Trophoblast cell (in vitro differentiated cells and primary cell): ENCODE results near the gene AQP6.

Source experiments
- DNase-seq, 2 donors: peaks; one replicate each; pipeline ENCODE4 v3.0.0-alpha.2; 2016
- H2AFZ ChIP-seq: 2 replicates; pipeline ENCODE4 v1.6.1; 2013; ENCODE audit warnings: low read length, moderate library complexity, mild to moderate bottlenecking; ENCODE audit not compliant: insufficient read depth, poor library complexity
- H2AK5ac ChIP-seq: 2 replicates; pipeline ENCODE4 v1.6.1; 2013; ENCODE audit warnings: mild to moderate bottlenecking, low read length
- H2BK120ac ChIP-seq: 2 replicates; pipeline ENCODE4 v1.6.1; 2013; ENCODE audit warnings: low read length, mild to moderate bottlenecking, moderate library complexity; ENCODE audit not compliant: insufficient read depth, poor library complexity
- H2BK12ac ChIP-seq: 2 replicates; pipeline ENCODE4 v1.6.1; 2013; ENCODE audit warnings: mild to moderate bottlenecking, low read length, moderate library complexity
- H2BK5ac ChIP-seq: 2 replicates; pipeline ENCODE4 v1.6.1; 2013; ENCODE audit warnings: low read length, low read depth, moderate library complexity, mild to moderate bottlenecking; ENCODE audit not compliant: poor library complexity
- H3K14ac ChIP-seq: 2 replicates; pipeline ENCODE4 v1.6.1; 2013; ENCODE audit warnings: mild to moderate bottlenecking, low read length
- H3K18ac ChIP-seq: 2 replicates; pipeline ENCODE4 v1.6.1; 2013; ENCODE audit warnings: mild to moderate bottlenecking, low read length
- H3K23ac ChIP-seq: 2 replicates; pipeline ENCODE4 v1.6.1; 2013; ENCODE audit warnings: low read length
- H3K27ac ChIP-seq: 2 replicates; pipeline ENCODE4 v1.5.1; 2013; ENCODE audit warnings: low read depth, mild to moderate bottlenecking, inconsistent platforms, low read length, moderate library complexity
- H3K27me3 ChIP-seq: 2 replicates; pipeline ENCODE4 v1.6.1; 2013; ENCODE audit warnings: inconsistent platforms, mild to moderate bottlenecking, low read length, moderate library complexity; ENCODE audit not compliant: insufficient read depth
- H3K36me3 ChIP-seq, 2 experiments: 1 replicate in 1 of 2; 2 replicates in 1 of 2; pipeline ENCODE4 v1.6.1; 2013; ENCODE audit warnings: low read length in 2 of 2, mild to moderate bottlenecking in 2 of 2, moderate library complexity in 1 of 2; ENCODE audit not compliant: insufficient read depth in 2 of 2, control insufficient read depth in 1 of 2
- H3K4ac ChIP-seq: 2 replicates; pipeline ENCODE4 v1.6.1; 2013; ENCODE audit warnings: low read depth, mild to moderate bottlenecking, low read length, moderate library complexity
- H3K4me1 ChIP-seq, 2 experiments: 1 replicate in 1 of 2; 2 replicates in 1 of 2; pipeline ENCODE4 v1.6.1; 2013; ENCODE audit warnings: low read length in 2 of 2, mild to moderate bottlenecking in 2 of 2, moderate library complexity in 1 of 2; ENCODE audit not compliant: insufficient read depth in 2 of 2, control insufficient read depth in 1 of 2
- H3K4me2 ChIP-seq: 2 replicates; pipeline ENCODE4 v1.6.1; 2013; ENCODE audit warnings: inconsistent platforms, mild to moderate bottlenecking, low read length, moderate library complexity
- H3K4me3 ChIP-seq: 2 replicates; pipeline ENCODE4 v1.5.1; 2013; ENCODE audit warnings: mild to moderate bottlenecking, low read depth, low read length, inconsistent platforms
- H3K79me1 ChIP-seq: one replicate; pipeline ENCODE4 v1.6.1; 2013; ENCODE audit warnings: low read length
- H3K79me2 ChIP-seq: 2 replicates; pipeline ENCODE4 v1.6.1; 2013; ENCODE audit warnings: low read length, mild to moderate bottlenecking; ENCODE audit not compliant: control insufficient read depth, insufficient read depth, poor library complexity
- H3K9ac ChIP-seq: 2 replicates; pipeline ENCODE4 v1.6.1; 2013; ENCODE audit warnings: mild to moderate bottlenecking, low read length
- H3K9me3 ChIP-seq: 2 replicates; pipeline ENCODE4 v1.6.1; 2013; ENCODE audit warnings: low read depth, mild to moderate bottlenecking, control low read depth, inconsistent platforms, low read length; ENCODE audit not compliant: insufficient read depth
- H4K12ac ChIP-seq: 2 replicates; pipeline ENCODE4 v1.6.1; 2013; ENCODE audit warnings: low read depth, mild to moderate bottlenecking, low read length, moderate library complexity
- H4K8ac ChIP-seq: 2 replicates; pipeline ENCODE4 v1.6.1; 2013; ENCODE audit warnings: low read depth, mild to moderate bottlenecking, low read length, moderate library complexity
- H4K91ac ChIP-seq: one replicate; pipeline ENCODE4 v1.6.1; 2013; ENCODE audit warnings: low read depth, mild to moderate bottlenecking, low read length, moderate library complexity
- WGBS: extraction: QIAGEN DNeasy Blood & Tissue Kit; methylation state at CpG from one replicate; pipeline ENCODE4 v1.1.7; 2013; ENCODE audit warnings: missing lambda C conversion rate; ENCODE audit not compliant: insufficient read length, insufficient coverage; ENCODE audit errors: extremely low coverage; 5-methylcytosine and 5-hydroxymethylcytosine counted together

The AQP6 gene

DNA sequence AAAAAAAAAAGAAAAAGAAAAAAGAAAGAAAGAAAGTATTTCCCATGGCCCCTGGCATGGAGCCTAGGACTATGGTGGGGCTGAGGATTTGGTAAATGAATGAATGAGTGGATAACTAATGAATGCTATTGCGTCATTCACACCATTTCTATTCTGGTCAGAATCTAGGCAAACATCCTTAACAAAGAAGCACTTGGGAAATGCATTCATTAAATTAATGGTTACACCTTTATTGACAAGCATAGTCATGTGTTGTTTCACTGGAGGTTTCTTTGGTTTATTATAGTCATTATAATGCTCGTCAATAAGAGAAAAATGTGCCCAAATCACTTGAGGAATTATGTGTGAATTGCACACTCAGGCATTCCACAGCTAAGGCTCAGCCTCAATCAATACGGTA is 35.8 kb upstream of the AQP6 start:
- Histone ChIP-seq H3K4me1 (no peaks in the 10 kb centered on the region), H4K8ac (no peak overlapping the region), H2AK5ac (no peak overlapping the region), H3K4me2 (no peak overlapping the region), H2BK5ac (no peak overlapping the region), H3K27ac (no peak overlapping the region), H3K36me3 (no peaks in the 10 kb centered on the region), H3K18ac (no peak overlapping the region), H3K9ac (no peak overlapping the region), H3K14ac (no peak overlapping the region), H2BK12ac (no peak overlapping the region), H4K91ac (no peak overlapping the region), H3K23ac (no peak overlapping the region), H3K27me3 (no peaks in the 10 kb centered on the region), H3K4me3 (no peak overlapping the region), H3K79me1 (no peaks in the 10 kb centered on the region), H2BK120ac (no peak overlapping the region), H3K4ac (no peak overlapping the region), H3K79me2 (no peaks in the 10 kb centered on the region), H3K9me3 (no peaks in the 10 kb centered on the region), H4K12ac (no peak overlapping the region), H2AFZ (no peak overlapping the region)
- DNase-seq = no peak
- no CpG with 5 or more reads among the region's 3 CpGs for whole genome bisulfite sequencing

DNA sequence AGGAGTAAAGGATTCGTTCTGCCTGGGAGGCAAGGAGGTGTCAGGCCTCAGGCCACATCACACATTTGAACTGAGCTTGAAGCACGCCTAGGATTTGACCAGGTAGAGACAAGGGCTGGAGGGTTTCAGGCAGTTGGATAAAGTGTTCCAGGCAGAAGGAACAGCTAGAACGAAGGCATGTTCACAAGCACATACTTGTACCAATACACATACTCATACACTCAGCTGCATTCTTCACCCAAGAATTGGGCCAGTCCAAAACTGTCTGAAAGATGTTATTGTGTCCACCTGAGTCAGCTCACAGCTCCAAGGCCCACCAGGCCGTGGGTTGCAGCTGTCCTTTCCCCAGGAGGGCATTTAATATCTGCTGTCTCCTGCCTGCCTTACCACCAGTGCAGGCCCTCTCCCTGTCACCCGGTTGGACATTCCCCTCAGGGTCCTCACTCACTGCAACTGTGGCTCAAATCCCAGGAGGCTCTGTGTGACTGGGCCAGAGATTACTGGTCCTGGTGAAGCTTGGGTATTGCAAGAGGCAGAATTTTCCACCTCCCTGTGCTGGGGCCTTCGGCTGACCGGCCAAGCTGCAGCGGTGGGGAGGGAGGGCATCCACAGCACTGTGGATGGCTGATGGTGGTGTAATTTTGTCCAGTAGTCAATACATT is 35.0 kb upstream of the AQP6 start:
- Histone ChIP-seq H3K9ac (no peak overlapping the region), H3K36me3 (no peaks in the 10 kb centered on the region), H2AFZ (no peak overlapping the region), H4K12ac (no peak overlapping the region), H3K23ac (no peak overlapping the region), H3K4me2 (no peak overlapping the region), H3K9me3 (no peaks in the 10 kb centered on the region), H3K4ac (no peak overlapping the region), H2AK5ac (no peak overlapping the region), H2BK12ac (no peak overlapping the region), H3K4me1 (no peaks in the 10 kb centered on the region), H4K91ac (no peak overlapping the region), H3K18ac (no peak overlapping the region), H2BK5ac (no peak overlapping the region), H3K4me3 (no peak overlapping the region), H3K27me3 (no peaks in the 10 kb centered on the region), H3K27ac (no peak overlapping the region), H4K8ac (no peak overlapping the region), H2BK120ac (no peak overlapping the region), H3K79me1 (no peaks in the 10 kb centered on the region), H3K79me2 (no peaks in the 10 kb centered on the region), H3K14ac (no peak overlapping the region)
- no CpG with 5 or more reads among the region's 8 CpGs for WGBS
- DNase-seq = no peak

DNA sequence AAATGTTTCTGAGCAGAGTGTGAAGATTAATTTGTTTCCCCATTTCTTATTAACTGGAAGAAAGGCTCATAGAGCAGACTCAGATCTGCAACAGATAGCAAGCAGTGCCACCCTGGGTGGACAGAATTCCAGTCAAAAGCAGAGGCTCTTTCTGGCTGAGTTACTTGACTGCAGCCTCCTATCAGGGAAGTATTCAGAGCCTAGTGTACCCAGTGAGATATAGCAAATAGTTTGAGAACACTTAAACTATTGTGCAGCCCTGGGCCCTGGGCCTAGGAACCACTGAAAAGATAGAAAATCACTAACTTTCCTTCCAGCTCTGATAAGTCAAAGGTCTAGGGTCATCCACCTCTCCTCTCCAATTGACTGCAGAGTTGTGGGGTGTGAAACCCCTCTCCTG is 33.4 kb upstream of the AQP6 start:
- Histone ChIP-seq H2BK12ac (no peak overlapping the region), H3K9me3 (no peaks in the 10 kb centered on the region), H2AFZ (no peak overlapping the region), H3K4me3 (no peak overlapping the region), H3K27me3 (no peaks in the 10 kb centered on the region), H4K91ac (no peak overlapping the region), H2BK120ac (no peak overlapping the region), H3K4me1 (no peaks in the 10 kb centered on the region), H3K79me1 (no peaks in the 10 kb centered on the region), H2AK5ac (no peak overlapping the region), H4K12ac (no peak overlapping the region), H3K9ac (no peak overlapping the region), H3K14ac (no peak overlapping the region), H3K27ac (no peak overlapping the region), H3K4ac (no peak overlapping the region), H2BK5ac (no peak overlapping the region), H3K4me2 (no peak overlapping the region), H4K8ac (no peak overlapping the region), H3K18ac (no peak overlapping the region), H3K23ac (no peak overlapping the region), H3K79me2 (no peaks in the 10 kb centered on the region), H3K36me3 (no peaks in the 10 kb centered on the region)
- DNase-seq = no peak

DNA sequence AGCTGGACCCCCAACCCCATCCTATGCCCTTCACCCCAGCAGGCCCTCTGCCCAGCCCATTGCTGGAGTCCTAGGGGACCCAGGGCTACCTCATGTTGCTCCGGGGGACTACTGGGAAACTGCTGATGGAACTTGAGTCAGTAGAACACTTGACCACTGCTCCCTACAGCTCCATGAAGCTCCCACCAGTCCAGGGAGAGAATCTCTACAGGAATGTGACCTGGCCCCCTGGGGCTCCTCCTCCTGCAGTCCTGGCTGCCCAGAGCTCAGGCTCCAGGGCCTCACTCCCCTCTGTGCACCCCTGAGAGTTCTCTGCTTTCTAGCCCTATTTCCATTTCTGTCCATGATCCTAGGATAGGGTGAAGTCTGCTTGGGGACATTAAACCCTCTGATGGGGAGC is 33.0 kb upstream of the AQP6 start:
- Histone ChIP-seq H3K4me3 (no peak overlapping the region), H2BK120ac (no peak overlapping the region), H3K14ac (no peak overlapping the region), H3K79me1 (no peaks in the 10 kb centered on the region), H3K9me3 (no peaks in the 10 kb centered on the region), H2BK12ac (no peak overlapping the region), H3K4me1 (no peaks in the 10 kb centered on the region), H3K4ac (no peak overlapping the region), H3K18ac (no peak overlapping the region), H4K91ac (no peak overlapping the region), H2AK5ac (no peak overlapping the region), H3K27me3 (no peaks in the 10 kb centered on the region), H2BK5ac (no peak overlapping the region), H3K27ac (no peak overlapping the region), H3K36me3 (no peaks in the 10 kb centered on the region), H3K23ac (no peak overlapping the region), H3K9ac (no peak overlapping the region), H4K8ac (no peak overlapping the region), H2AFZ (no peak overlapping the region), H3K4me2 (no peak overlapping the region), H4K12ac (no peak overlapping the region), H3K79me2 (no peaks in the 10 kb centered on the region)
- no CpG with 5 or more reads among the region's 1 CpG for WGBS
- DNase-seq = no peak
